Panc1 (cell line): ENCODE results near the gene SPHK2. TPM values are rescaled to one million over a fixed set of nuclear protein-coding genes. Genes with fewer than 3 reads are reported as not detected.

Experiments used
- ATAC-seq: fragments of 200-7000 bp; cut with Tn5 transposase; 2 replicates; pipeline ENCODE4 v1.9.1; 2020; ENCODE audit warnings: mild to moderate bottlenecking, moderate library complexity
- BruUV-seq: library from RNA; stranded (reverse); fragments of 400-500 nt; replicated peaks from 2 replicates; lab custom pipeline; 2021; lab: Mats Ljungman, UMichigan
- CTCF ChIA-PET: fragments of 300-600 bp; sonication (Branson Sonifier 250); formaldehyde crosslinking; loops from one replicate; lab custom pipeline; 2022; ENCODE audit warnings: antibody characterized with exemption; lab: Charles Lee
- POLR2A ChIA-PET: fragments of 300-600 bp; sonication (Branson Sonifier 250); formaldehyde crosslinking; loops from one replicate; lab custom pipeline; 2022; ENCODE audit warnings: antibody characterized with exemption; lab: Charles Lee
- DNase-seq: peaks from one replicate; pipeline ENCODE4 v3.0.0-alpha.2; 2010; ENCODE audit warnings: low read depth, low spot score
- H3K27ac ChIP-seq: 2 replicates; pipeline ENCODE4 v1.5.1; 2011; ENCODE audit warnings: mild to moderate bottlenecking, low read length, inconsistent platforms
- H3K27me3 ChIP-seq: fragments of 200-500 bp; sonication (Bioruptor generic); 2 replicates; pipeline ENCODE4 v1.6.0; 2014; ENCODE audit warnings: low read length, inconsistent platforms; ENCODE audit not compliant: control insufficient read depth, insufficient read depth
- H3K36me3 ChIP-seq: fragments of 200-500 bp; sonication (Bioruptor generic); 2 replicates; pipeline ENCODE4 v1.5.1; 2014; ENCODE audit warnings: inconsistent platforms, mild to moderate bottlenecking, low read length, moderate library complexity; ENCODE audit not compliant: control insufficient read depth, insufficient read depth
- H3K4me1 ChIP-seq: 2 replicates; pipeline ENCODE4 v1.5.1; 2011; ENCODE audit warnings: inconsistent platforms, mild to moderate bottlenecking, low read length, moderate library complexity; ENCODE audit not compliant: control insufficient read depth, insufficient read depth
- H3K4me3 ChIP-seq, 2 experiments: 2 replicates each; pipeline ENCODE4 v1.5.1; 2011 to 2012; ENCODE audit warnings: low read depth in 2 of 2, low read length in 2 of 2, mild to moderate bottlenecking in 2 of 2, inconsistent platforms in 1 of 2, moderate library complexity in 1 of 2
- H3K9me3 ChIP-seq: fragments of 200-500 bp; sonication (Bioruptor generic); 2 replicates; pipeline ENCODE4 v1.5.1; 2014; ENCODE audit warnings: low read depth, mild to moderate bottlenecking, inconsistent platforms, low read length, moderate library complexity; ENCODE audit not compliant: control insufficient read depth, insufficient read depth
- POLR2AphosphoS5 ChIP-seq: IDR thresholded peaks from 2 replicates; pipeline ENCODE4 v1.6.1; 2012; ENCODE audit warnings: mild to moderate bottlenecking, low read depth, low read length, moderate library complexity
- SIN3A ChIP-seq: IDR thresholded peaks from 2 replicates; pipeline ENCODE4 v1.6.1; 2012; ENCODE audit warnings: low read depth, mild to moderate bottlenecking, low read length, moderate library complexity, borderline replicate concordance; ENCODE audit not compliant: insufficient read depth
- TCF7L2 ChIP-seq: IDR thresholded peaks from 2 replicates; pipeline ENCODE4 v1.6.1; 2011; ENCODE audit warnings: mild to moderate bottlenecking, low read depth, low read length, inconsistent platforms
- in situ Hi-C: cut with HindIII; loops from 2 replicates; pipeline ENCODE4 v1.10.0; 2016; ENCODE audit warnings: low sequenced_read_pairs, low pct_unique_long_range_greater_than_20kb
- intact Hi-C: fragments of 100-400 bp; cut with micrococcal nuclease; formaldehyde crosslinking; loops from one replicate; pipeline ENCODE4 v1.10.0; 2022; ENCODE audit not compliant: unreplicated experiment
- total RNA-seq: library from RNA; stranded (reverse); gene quantifications from one replicate; pipeline ENCODE4 v1.2.1, GENCODE V29; 2021; ENCODE audit not compliant: unreplicated experiment
- TF ChIP-seq, protein P1 (sequence below): fragments of 450-650 bp; IDR thresholded peaks from 2 replicates; pipeline ENCODE4 v1.5.1; 2017; ENCODE audit warnings: mild to moderate bottlenecking
- TF ChIP-seq, protein P2 (sequence below), 2 experiments: IDR thresholded peaks; 2 replicates each; pipeline ENCODE4 v1.6.1; 2011 to 2012; ENCODE audit warnings: low read depth in 2 of 2, control low read depth in 1 of 2, low read length in 1 of 2, mild to moderate bottlenecking in 1 of 2, moderate library complexity in 1 of 2; ENCODE audit not compliant: insufficient read depth in 1 of 2

Gene SPHK2
- total RNA-seq, 1 experiment from 2014 or later, result 19.5 TPM

- TF ChIP-seq, protein P1, sequence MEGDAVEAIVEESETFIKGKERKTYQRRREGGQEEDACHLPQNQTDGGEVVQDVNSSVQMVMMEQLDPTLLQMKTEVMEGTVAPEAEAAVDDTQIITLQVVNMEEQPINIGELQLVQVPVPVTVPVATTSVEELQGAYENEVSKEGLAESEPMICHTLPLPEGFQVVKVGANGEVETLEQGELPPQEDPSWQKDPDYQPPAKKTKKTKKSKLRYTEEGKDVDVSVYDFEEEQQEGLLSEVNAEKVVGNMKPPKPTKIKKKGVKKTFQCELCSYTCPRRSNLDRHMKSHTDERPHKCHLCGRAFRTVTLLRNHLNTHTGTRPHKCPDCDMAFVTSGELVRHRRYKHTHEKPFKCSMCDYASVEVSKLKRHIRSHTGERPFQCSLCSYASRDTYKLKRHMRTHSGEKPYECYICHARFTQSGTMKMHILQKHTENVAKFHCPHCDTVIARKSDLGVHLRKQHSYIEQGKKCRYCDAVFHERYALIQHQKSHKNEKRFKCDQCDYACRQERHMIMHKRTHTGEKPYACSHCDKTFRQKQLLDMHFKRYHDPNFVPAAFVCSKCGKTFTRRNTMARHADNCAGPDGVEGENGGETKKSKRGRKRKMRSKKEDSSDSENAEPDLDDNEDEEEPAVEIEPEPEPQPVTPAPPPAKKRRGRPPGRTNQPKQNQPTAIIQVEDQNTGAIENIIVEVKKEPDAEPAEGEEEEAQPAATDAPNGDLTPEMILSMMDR, result no peak
- H3K4me1 ChIP-seq, result no peaks in the 10 kb centered on the region
- H3K27ac ChIP-seq, result no peak overlapping the region
- intact Hi-C loops, result no loop called here
- no peaks in the 10 kb centered on the region for H3K27me3 ChIP-seq
- in situ Hi-C loops, result no loop called here
- no TSS peak for BruUV-seq
- DNase-seq, result no peak
- ATAC-seq, result no peak
- ChIA-PET CTCF (no interaction called here), POLR2A (no interaction called here)
- H3K9me3 ChIP-seq, result no peaks in the 10 kb centered on the region
- no peak overlapping the region for H3K4me3 ChIP-seq
- no peaks in the 10 kb centered on the region for H3K36me3 ChIP-seq
Observed at GRCh38 chr19:48663667-48664066, 44.4 kb downstream of the SPHK2 start.

- no peak for DNase-seq
- ChIA-PET POLR2A (no interaction called here), CTCF (interaction anchor here (0.7 kb wide), 1 partner anchor 13 kb away, joined by 3 read pairs; no protein-coding TSS in a partner anchor)
- no TSS peak for BruUV-seq
- TF ChIP-seq, protein P2, sequence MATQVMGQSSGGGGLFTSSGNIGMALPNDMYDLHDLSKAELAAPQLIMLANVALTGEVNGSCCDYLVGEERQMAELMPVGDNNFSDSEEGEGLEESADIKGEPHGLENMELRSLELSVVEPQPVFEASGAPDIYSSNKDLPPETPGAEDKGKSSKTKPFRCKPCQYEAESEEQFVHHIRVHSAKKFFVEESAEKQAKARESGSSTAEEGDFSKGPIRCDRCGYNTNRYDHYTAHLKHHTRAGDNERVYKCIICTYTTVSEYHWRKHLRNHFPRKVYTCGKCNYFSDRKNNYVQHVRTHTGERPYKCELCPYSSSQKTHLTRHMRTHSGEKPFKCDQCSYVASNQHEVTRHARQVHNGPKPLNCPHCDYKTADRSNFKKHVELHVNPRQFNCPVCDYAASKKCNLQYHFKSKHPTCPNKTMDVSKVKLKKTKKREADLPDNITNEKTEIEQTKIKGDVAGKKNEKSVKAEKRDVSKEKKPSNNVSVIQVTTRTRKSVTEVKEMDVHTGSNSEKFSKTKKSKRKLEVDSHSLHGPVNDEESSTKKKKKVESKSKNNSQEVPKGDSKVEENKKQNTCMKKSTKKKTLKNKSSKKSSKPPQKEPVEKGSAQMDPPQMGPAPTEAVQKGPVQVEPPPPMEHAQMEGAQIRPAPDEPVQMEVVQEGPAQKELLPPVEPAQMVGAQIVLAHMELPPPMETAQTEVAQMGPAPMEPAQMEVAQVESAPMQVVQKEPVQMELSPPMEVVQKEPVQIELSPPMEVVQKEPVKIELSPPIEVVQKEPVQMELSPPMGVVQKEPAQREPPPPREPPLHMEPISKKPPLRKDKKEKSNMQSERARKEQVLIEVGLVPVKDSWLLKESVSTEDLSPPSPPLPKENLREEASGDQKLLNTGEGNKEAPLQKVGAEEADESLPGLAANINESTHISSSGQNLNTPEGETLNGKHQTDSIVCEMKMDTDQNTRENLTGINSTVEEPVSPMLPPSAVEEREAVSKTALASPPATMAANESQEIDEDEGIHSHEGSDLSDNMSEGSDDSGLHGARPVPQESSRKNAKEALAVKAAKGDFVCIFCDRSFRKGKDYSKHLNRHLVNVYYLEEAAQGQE (IDR thresholded peaks at IDR 0.05; ENCODE audit: insufficient read depth in 1 of 2, low read depth in 2 of 2, low read length in 1 of 2), result no peak
- TF ChIP-seq, protein P1, result no peak
- TF ChIP-seq POLR2AphosphoS5 (no peak), TCF7L2 (no peak), SIN3A (no peak)
- intact Hi-C loops (no loop called here), in situ Hi-C loops (no loop called here)
- no peaks in the 10 kb centered on the region for H3K4me1 ChIP-seq
- no peak overlapping the region for H3K4me3 ChIP-seq
- no peaks in the 10 kb centered on the region for H3K9me3 ChIP-seq
- ATAC-seq, result no peak
- no peaks in the 10 kb centered on the region for H3K36me3 ChIP-seq
- H3K27ac ChIP-seq, result no peak overlapping the region
- H3K27me3 ChIP-seq, result no peaks in the 10 kb centered on the region
Observed at GRCh38 chr19:48664476-48664875, 45.2 kb downstream of the SPHK2 start.
